SH-SY5Y (cell line): ENCODE data around the gene KLHL17.

ENCODE experiments used
- GATA2 ChIP-seq: IDR thresholded peaks from 2 replicates; pipeline ENCODE4 v1.6.1; 2011; ENCODE audit warnings: mild to moderate bottlenecking, low read depth, low read length
- GATA3 ChIP-seq: IDR thresholded peaks from 2 replicates; pipeline ENCODE4 v1.6.1; 2011; ENCODE audit warnings: low read depth, mild to moderate bottlenecking, low read length, moderate library complexity

GRCh38 chr1:943545-944340 is 16.6 kb upstream of the KLHL17 start:
- no peak for TF ChIP-seq GATA2
- TF ChIP-seq GATA3, result no peak
